Psoas muscle (tissue), 8 donors: ENCODE results near the gene INO80. TPM values are rescaled to one million over a fixed set of nuclear protein-coding genes. Genes with fewer than 3 reads are reported as not detected.
A peak's percentile ranks its signal among the peaks of the same experiment; 100 is the strongest.

ENCODE experiments used
- ATAC-seq, 4 donors: fragments of 200-7000 bp; cut with Tn5 transposase; one replicate each; pipeline ENCODE4 v1.9.1; 2020; ENCODE audit warnings: moderate library complexity in 3 of 4, mild to moderate bottlenecking in 2 of 4
- DNase-seq, 2 donors: peaks; one replicate each; pipeline ENCODE4 v3.0.0-alpha.2; 2020
- H3K27ac ChIP-seq: fragments of 200-600 bp; one replicate; pipeline ENCODE4 v1.8.0; 2022
- H3K27me3 ChIP-seq, 3 donors: fragments of 200-600 bp in 1 of 3; one replicate each; pipeline versions ENCODE4 v1.6.1 to v1.8.0; 2013 to 2022; ENCODE audit warnings: low read length in 2 of 3, mild to moderate bottlenecking in 2 of 3, moderate library complexity in 1 of 3; ENCODE audit not compliant: insufficient read depth in 3 of 3
- H3K36me3 ChIP-seq, 2 donors: fragments of 200-600 bp in 1 of 2; one replicate each; pipeline versions ENCODE4 v1.6.1 to v1.8.0; 2013 to 2022; ENCODE audit warnings: low read depth in 1 of 2, mild to moderate bottlenecking in 1 of 2, moderate library complexity in 1 of 2; ENCODE audit not compliant: insufficient read depth in 1 of 2
- H3K4me1 ChIP-seq: fragments of 200-600 bp; one replicate; pipeline ENCODE4 v1.8.0; 2022
- H3K4me3 ChIP-seq: fragments of 200-600 bp; one replicate; pipeline ENCODE4 v1.8.0; 2022; ENCODE audit warnings: mild to moderate bottlenecking
- H3K9me3 ChIP-seq: fragments of 200-600 bp; one replicate; pipeline ENCODE4 v1.8.0; 2022
- CTCF ChIP-seq: fragments of 200-600 bp; IDR thresholded peaks from one replicate; pipeline ENCODE4 v1.8.0; 2022; ENCODE audit warnings: antibody characterized with exemption
- WGBS, 3 donors: extraction: QIAGEN DNeasy Blood & Tissue Kit; methylation state at CpG; one replicate each; pipeline versions ENCODE4 v1.1.6 to v1.1.7; 2013; 5-methylcytosine and 5-hydroxymethylcytosine counted together
- intact Hi-C, 2 donors: fragments of 100-400 bp; cut with DNase I; formaldehyde crosslinking; loops; one replicate each; pipeline versions ENCODE4 v1.11.0 to v1.14.2; 2022
- polyA plus RNA-seq, 3 donors: library from polyadenylated mRNA; stranded (reverse); fragments of 200-250 nt; gene quantifications; one replicate each; pipeline ENCODE4 v1.2.3, GENCODE V29; 2013
- total RNA-seq, 4 donors: library from RNA; stranded (reverse); fragmentation: NEBNext Ultra II Directional in 2 of 4; extraction: Animal tissue kit (Norgen Biotek cat#: 25700) in 2 of 4; gene quantifications; one replicate each; pipeline versions ENCODE4 v1.2.1 to v1.2.4, GENCODE V29; 2021 to 2023
- donor health status: healthy with polysubstance abuse.
- donor health status: DM: no; HTN: no; CAD: no; lungs with moderate emphysema.
- donor health status: Bipolar disorder and iron deficiency.
- donor health status: healthy.
- donor health status: DM: yes; HTN: yes; CAD: no.
- donor health status: DM: no; HTN: no; CAD: no.
- donor health status: DM: no; HTN: no; CAD: no.
- donor health status: DM: yes; HTN: yes; CAD: no.

INO80 gene
- total and polyA plus RNA-seq, 7 donors: 12.4 to 30.5 (median 20.1) TPM

- TF ChIP-seq CTCF: peak; percentile 42
- ATAC-seq: peak; percentile 58 to 71 (median 66)
- peak overlapping the region; percentile 66 for H3K4me3 ChIP-seq
These were observed 178.1 kb downstream of the INO80 start for GRCh38 chr15:40937762-40938535.

GRCh38 chr15:40936709-40937666 lies 179.1 kb downstream of the INO80 start:
- ATAC-seq (peak; percentile 57 to 80 (median 69)), DNase-seq (peak in 1 of 2 donors; percentile 74)
- Histone ChIP-seq H3K4me1 (peaks cover 26% of the 10 kb centered on the region), H3K27ac (peak overlapping the region; percentile 64), H3K9me3 (no peaks in the 10 kb centered on the region), H3K36me3 (no peaks in the 10 kb centered on the region), H3K27me3 (peaks cover 0 to 9% (median 0%) of the 10 kb centered on the region in 3 donors), H3K4me3 (peak overlapping the region; percentile 66)
- intact Hi-C loops: no loop called here
- 43 to 58% (median 43%) methylated on average over 15 of the region's 15 CpGs for WGBS, 3 donors
- peak; percentile 18 for TF ChIP-seq CTCF

More at GRCh38 chr15:40937762-40938535, 178.1 kb downstream of the INO80 start:
- 54 to 66% (median 56%) methylated on average over 18 to 19 of the region's 19 CpGs for WGBS, 3 donors
- intact Hi-C loops: no loop called here
- no peaks in the 10 kb centered on the region for H3K9me3 ChIP-seq
- no peak for DNase-seq
- peaks cover 35% of the 10 kb centered on the region for H3K4me1 ChIP-seq
- H3K27me3 ChIP-seq: peaks cover 0 to 1% (median 0%) of the 10 kb centered on the region in 3 donors
- H3K27ac ChIP-seq: peak overlapping the region; percentile 64
- no peaks in the 10 kb centered on the region for H3K36me3 ChIP-seq

- ATAC-seq (no peak), DNase-seq (no peak)
- Histone ChIP-seq H3K4me1 (peaks cover 24% of the 10 kb centered on the region), H3K36me3 (no peaks in the 10 kb centered on the region), H3K27ac (no peak overlapping the region), H3K9me3 (no peaks in the 10 kb centered on the region), H3K4me3 (peak overlapping the region; percentile 66), H3K27me3 (peaks cover 0 to 15% (median 1%) of the 10 kb centered on the region in 3 donors)
- no peak for TF ChIP-seq CTCF
- 75 to 86% (median 78%) methylated on average over 31 of the region's 31 CpGs for WGBS, 3 donors
- intact Hi-C loops: no loop called here
These were observed 179.8 kb downstream of the INO80 start for GRCh38 chr15:40936234-40936708.

GRCh38 chr15:40934457-40934856 lies 181.6 kb downstream of the INO80 start:
- ATAC-seq (no peak), DNase-seq (no peak)
- WGBS, 3 donors: 85 to 88% (median 87%) methylated on average over 6 of the region's 6 CpGs
- Histone ChIP-seq H3K27me3 (peaks cover 0 to 33% (median 8%) of the 10 kb centered on the region in 3 donors), H3K27ac (no peak overlapping the region), H3K4me3 (peak overlapping the region; percentile 66), H3K36me3 (no peaks in the 10 kb centered on the region), H3K4me1 (peaks cover 34% of the 10 kb centered on the region), H3K9me3 (no peaks in the 10 kb centered on the region)
- TF ChIP-seq CTCF: no peak
- intact Hi-C loops: no loop called here
